ENCODE data around the gene GATAD2B.

GATAD2B gene

GRCh38 chr1:153944005-153944826 lies 21.4 kb upstream of the GATAD2B start:
- peak overlapping the region; percentile 91 for H3K9ac ChIP-seq (ENCODE audit: low read depth, low read length, poor library complexity, severe bottlenecking)
- H3K36me3 ChIP-seq (ENCODE audit: insufficient read depth, low read length), result peaks cover 52% of the 10 kb centered on the region; the same call in 1 of the 2 replicates
- H2AFZ ChIP-seq (ENCODE audit: low read length), result no peak overlapping the region

GRCh38 chr1:153942766-153943549 lies 20.2 kb upstream of the GATAD2B start:
- Histone ChIP-seq H3K79me2 (ENCODE audit: insufficient read depth, low read length) (peaks cover 37% of the 10 kb centered on the region), H3K4me3 (ENCODE audit: low read length, poor library complexity, severe bottlenecking) (no peak overlapping the region), H3K36me3 (ENCODE audit: insufficient read depth, low read length) (peaks cover 39% of the 10 kb centered on the region; the same call in 1 of the 2 replicates), H3K4me2 (ENCODE audit: low read depth, low read length, poor library complexity, severe bottlenecking) (no peak overlapping the region), H3F3A (ENCODE audit: low read depth) (no peaks in the 10 kb centered on the region), H2AFZ (ENCODE audit: low read length) (no peak overlapping the region), H4K20me1 (ENCODE audit: insufficient read depth, low read length, poor library complexity, severe bottlenecking) (peaks cover 23% of the 10 kb centered on the region), H3K4me1 (ENCODE audit: insufficient read depth, low read length, poor library complexity, severe bottlenecking) (peaks cover 21% of the 10 kb centered on the region), H3K27me3 (ENCODE audit: insufficient read depth, low read length, poor library complexity, severe bottlenecking) (no peaks in the 10 kb centered on the region), H3K9me2 (replicated peaks; ENCODE audit: low read depth, low read length) (no peaks in the 10 kb centered on the region), H3K9me3 (ENCODE audit: insufficient read depth, low read depth, low read length) (no peaks in the 10 kb centered on the region), H3K9ac (ENCODE audit: low read depth, low read length, poor library complexity, severe bottlenecking) (no peak overlapping the region)
- no peak for TF ChIP-seq EZH2phosphoT487 (IDR thresholded peaks at IDR 0.05; ENCODE audit: borderline replicate concordance)
- TF ChIP-seq CTCF (conservative IDR thresholded peaks at IDR 0.05; ENCODE audit: low read length), result no peak

More at GRCh38 chr1:153944005-153944826, 21.4 kb upstream of the GATAD2B start:
- Histone ChIP-seq H3K79me2 (ENCODE audit: insufficient read depth, low read length) (peaks cover 37% of the 10 kb centered on the region), H4K20me1 (ENCODE audit: insufficient read depth, low read length, poor library complexity, severe bottlenecking) (peaks cover 23% of the 10 kb centered on the region), H3K27me3 (ENCODE audit: insufficient read depth, low read length, poor library complexity, severe bottlenecking) (no peaks in the 10 kb centered on the region), H3K9me2 (replicated peaks; ENCODE audit: low read depth, low read length) (no peaks in the 10 kb centered on the region), H3F3A (ENCODE audit: low read depth) (no peaks in the 10 kb centered on the region), H3K4me3 (ENCODE audit: low read length, poor library complexity, severe bottlenecking) (peak overlapping the region; percentile 85), H3K9me3 (ENCODE audit: insufficient read depth, low read depth, low read length) (no peaks in the 10 kb centered on the region), H3K4me1 (ENCODE audit: insufficient read depth, low read length, poor library complexity, severe bottlenecking) (peaks cover 21% of the 10 kb centered on the region), H3K4me2 (ENCODE audit: low read depth, low read length, poor library complexity, severe bottlenecking) (peak overlapping the region; percentile 91)
- TF ChIP-seq CTCF (conservative IDR thresholded peaks at IDR 0.05; ENCODE audit: low read length), result no peak
- TF ChIP-seq EZH2phosphoT487 (IDR thresholded peaks at IDR 0.05; ENCODE audit: borderline replicate concordance), result no peak

- Histone ChIP-seq H3K27me3 (ENCODE audit: insufficient read depth, low read length, poor library complexity, severe bottlenecking) (no peaks in the 10 kb centered on the region), H3K4me2 (ENCODE audit: low read depth, low read length, poor library complexity, severe bottlenecking) (no peak overlapping the region), H3K4me1 (ENCODE audit: insufficient read depth, low read length, poor library complexity, severe bottlenecking) (peaks cover 21% of the 10 kb centered on the region), H3K79me2 (ENCODE audit: insufficient read depth, low read length) (peaks cover 37% of the 10 kb centered on the region), H3K9me2 (replicated peaks; ENCODE audit: low read depth, low read length) (no peaks in the 10 kb centered on the region), H3K36me3 (ENCODE audit: insufficient read depth, low read length) (peaks cover 42% of the 10 kb centered on the region; the same call in 1 of the 2 replicates), H3K9ac (ENCODE audit: low read depth, low read length, poor library complexity, severe bottlenecking) (no peak overlapping the region), H3K9me3 (ENCODE audit: insufficient read depth, low read depth, low read length) (no peaks in the 10 kb centered on the region), H3K4me3 (ENCODE audit: low read length, poor library complexity, severe bottlenecking) (no peak overlapping the region), H3F3A (ENCODE audit: low read depth) (no peaks in the 10 kb centered on the region), H2AFZ (ENCODE audit: low read length) (no peak overlapping the region), H4K20me1 (ENCODE audit: insufficient read depth, low read length, poor library complexity, severe bottlenecking) (peaks cover 23% of the 10 kb centered on the region)
- no peak for TF ChIP-seq CTCF (conservative IDR thresholded peaks at IDR 0.05; ENCODE audit: low read length)
- TF ChIP-seq EZH2phosphoT487 (IDR thresholded peaks at IDR 0.05; ENCODE audit: borderline replicate concordance), result no peak
Observed at GRCh38 chr1:153941826-153942725, 19.3 kb upstream of the GATAD2B start.

All from Loucy (cell line).